Glutamatergic neuron (in vitro differentiated cells): ENCODE data around the gene PCDH9. TPM values are rescaled to one million over a fixed set of nuclear protein-coding genes. Genes with fewer than 3 reads are reported as not detected.

Experiments
- DNase-seq: peaks from one replicate; pipeline ENCODE4 v3.0.0; 2022
- H3K27ac Mint-ChIP-seq: one replicate; pipeline ENCODE4 v1.8.0; 2020; ENCODE audit warnings: mild to moderate bottlenecking, mixed read lengths, inconsistent platforms; ENCODE audit not compliant: unreplicated experiment
- H3K27me3 Mint-ChIP-seq: one replicate; pipeline ENCODE4 v1.8.0; 2020; ENCODE audit warnings: mild to moderate bottlenecking, moderate library complexity, mixed read lengths, inconsistent platforms; ENCODE audit not compliant: unreplicated experiment
- H3K36me3 Mint-ChIP-seq: one replicate; pipeline ENCODE4 v1.8.0; 2020; ENCODE audit warnings: mild to moderate bottlenecking, mixed read lengths, inconsistent platforms; ENCODE audit not compliant: unreplicated experiment
- H3K4me1 Mint-ChIP-seq: one replicate; pipeline ENCODE4 v1.8.0; 2020; ENCODE audit warnings: mild to moderate bottlenecking, low read depth, mixed read lengths, inconsistent platforms; ENCODE audit not compliant: unreplicated experiment
- H3K4me3 Mint-ChIP-seq: one replicate; pipeline ENCODE4 v1.8.0; 2020; ENCODE audit warnings: mild to moderate bottlenecking, mixed read lengths, inconsistent platforms; ENCODE audit not compliant: unreplicated experiment
- H3K9me3 Mint-ChIP-seq: one replicate; pipeline ENCODE4 v1.8.0; 2020; ENCODE audit warnings: mild to moderate bottlenecking, moderate library complexity, mixed read lengths, inconsistent platforms; ENCODE audit not compliant: unreplicated experiment
- CTCF ChIP-seq: fragments of 200-600 bp; sonication (generic); IDR thresholded peaks from one replicate; pipeline ENCODE4 v1.5.0; 2021; ENCODE audit not compliant: partially characterized antibody, unreplicated experiment
- total RNA-seq: library from RNA; stranded (reverse); fragmentation: NEBNext Ultra II Directional; extraction: Animal tissue kit (Norgen Biotek cat#: 25700); gene quantifications from one replicate; pipeline ENCODE4 v1.2.1, GENCODE V29; 2021; ENCODE audit not compliant: unreplicated experiment

The PCDH9 gene
- total RNA-seq, 1 donor from 2014 or later = 43.3 TPM

GRCh38 chr13:66491251-66491650, 738.9 kb downstream of the PCDH9 start:
- no peak for TF ChIP-seq CTCF
- no peak for DNase-seq
- Mint-ChIP-seq H3K27ac (no peak overlapping the region), H3K36me3 (no peaks in the 10 kb centered on the region), H3K27me3 (peaks cover 2% of the 10 kb centered on the region), H3K9me3 (peaks cover 1% of the 10 kb centered on the region), H3K4me1 (peaks cover 16% of the 10 kb centered on the region), H3K4me3 (no peak overlapping the region)

GRCh38 chr13:66489586-66489985, 740.5 kb downstream of the PCDH9 start:
- Mint-ChIP-seq H3K36me3 (no peaks in the 10 kb centered on the region), H3K9me3 (peaks cover 1% of the 10 kb centered on the region), H3K4me1 (peaks cover 16% of the 10 kb centered on the region), H3K27me3 (peaks cover 2% of the 10 kb centered on the region), H3K4me3 (no peak overlapping the region), H3K27ac (no peak overlapping the region)
- no peak for DNase-seq
- no peak for TF ChIP-seq CTCF

- DNase-seq = no peak
- no peak for TF ChIP-seq CTCF
- Mint-ChIP-seq H3K27me3 (peaks cover 2% of the 10 kb centered on the region), H3K9me3 (peaks cover 1% of the 10 kb centered on the region), H3K4me1 (peaks cover 17% of the 10 kb centered on the region), H3K4me3 (no peak overlapping the region), H3K27ac (no peak overlapping the region), H3K36me3 (no peaks in the 10 kb centered on the region)
These were observed 741.0 kb downstream of the PCDH9 start for GRCh38 chr13:66489172-66489571.

GRCh38 chr13:66483712-66484111, 746.4 kb downstream of the PCDH9 start:
- Mint-ChIP-seq H3K9me3 (peaks cover 5% of the 10 kb centered on the region), H3K27ac (peak overlapping the region; percentile 33), H3K27me3 (no peaks in the 10 kb centered on the region), H3K4me1 (peaks cover 3% of the 10 kb centered on the region), H3K36me3 (peaks cover 7% of the 10 kb centered on the region), H3K4me3 (no peak overlapping the region)
- no peak for DNase-seq
- TF ChIP-seq CTCF = no peak

GRCh38 chr13:66482836-66483235, 747.3 kb downstream of the PCDH9 start:
- TF ChIP-seq CTCF = no peak
- Mint-ChIP-seq H3K4me1 (peaks cover 3% of the 10 kb centered on the region), H3K27me3 (no peaks in the 10 kb centered on the region), H3K36me3 (peaks cover 7% of the 10 kb centered on the region), H3K27ac (no peak overlapping the region), H3K4me3 (no peak overlapping the region), H3K9me3 (peaks cover 3% of the 10 kb centered on the region)
- DNase-seq = no peak
